ENCODE measurements around the gene RNF135. TPM values are rescaled to one million over a fixed set of nuclear protein-coding genes. Genes with fewer than 3 reads are reported as not detected.
"Not testable (repeated sequence)": the region's sequence is repeated elsewhere in the genome, so short reads cannot be mapped to it uniquely, and the experiment has no call there.

RNF135 gene
- polyA plus RNA-seq, 5 donors: 14.8 to 17.6 (median 17.1) TPM

GRCh38 chr17:30952638-30953393 lies 18.0 kb upstream of the RNF135 start:
- no peak for DNase-seq

DNA sequence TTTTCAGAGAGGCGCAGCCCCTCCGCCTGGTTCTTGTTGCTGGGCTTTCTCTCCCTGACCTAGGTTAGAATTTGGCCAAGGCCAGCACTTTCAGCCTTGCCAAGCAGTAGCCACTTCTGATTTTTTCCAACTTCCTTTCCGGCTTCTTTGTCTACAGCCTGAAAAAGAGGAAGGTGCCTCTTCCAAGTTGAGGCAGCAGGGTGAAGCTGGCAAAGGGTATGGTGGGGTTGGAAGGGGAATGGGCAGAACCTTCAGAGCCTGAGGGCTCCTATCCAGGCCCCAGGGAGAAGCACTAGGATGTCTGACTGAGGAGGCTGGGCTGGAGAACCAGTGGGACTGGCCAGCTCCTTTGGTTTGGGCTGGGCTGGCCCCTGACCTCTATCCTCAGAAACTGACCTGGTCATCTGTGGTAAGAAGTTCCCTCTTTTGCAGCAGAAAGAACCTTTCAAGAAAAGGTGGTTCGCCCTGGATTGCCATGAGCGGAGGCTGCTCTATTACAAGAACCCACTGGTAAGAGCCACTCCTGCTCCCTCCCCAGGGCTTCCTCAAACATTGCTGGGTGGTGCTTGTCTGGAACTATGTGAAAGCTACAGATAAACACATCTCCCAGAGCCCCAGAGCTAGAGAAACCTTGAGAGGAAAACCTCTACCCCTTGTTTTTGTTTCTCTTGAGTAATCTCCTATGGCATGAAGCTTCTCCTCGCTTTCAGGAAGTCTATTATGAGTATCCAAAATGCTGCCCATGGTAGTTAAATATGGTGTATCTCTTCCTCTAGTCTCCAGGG lies 16.6 kb upstream of the RNF135 start:
- no peak for DNase-seq

DNA sequence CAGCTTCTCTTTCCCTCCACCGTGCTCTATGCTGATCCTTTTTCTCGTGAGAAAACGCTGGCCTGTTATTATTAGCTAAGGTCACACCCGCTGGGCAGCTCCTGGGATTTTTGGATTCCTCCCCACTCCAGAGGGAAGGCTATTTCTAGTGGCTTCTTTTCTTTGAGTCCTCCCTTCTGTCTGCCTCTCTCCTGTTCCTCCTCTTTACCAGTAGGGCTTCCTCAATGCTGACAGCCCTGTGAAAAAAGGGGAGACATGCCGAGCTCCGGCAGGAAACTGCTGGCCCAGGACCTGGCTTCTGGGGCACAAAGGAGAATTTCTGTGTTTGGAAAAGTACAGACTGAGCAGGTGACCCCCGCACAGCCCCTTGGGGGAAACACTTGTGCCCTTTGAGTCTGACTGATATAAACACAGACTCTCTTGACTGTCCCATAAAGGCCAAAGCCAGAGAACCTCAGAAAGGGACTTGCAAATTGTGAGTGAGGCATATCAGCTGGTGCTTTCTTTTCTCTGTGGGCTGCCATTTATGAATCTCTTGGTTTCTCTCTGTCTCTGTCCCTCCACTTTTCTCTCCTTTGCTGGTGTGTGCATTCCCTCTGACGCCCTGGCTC lies 14.0 kb upstream of the RNF135 start:
- no peak for DNase-seq

DNA sequence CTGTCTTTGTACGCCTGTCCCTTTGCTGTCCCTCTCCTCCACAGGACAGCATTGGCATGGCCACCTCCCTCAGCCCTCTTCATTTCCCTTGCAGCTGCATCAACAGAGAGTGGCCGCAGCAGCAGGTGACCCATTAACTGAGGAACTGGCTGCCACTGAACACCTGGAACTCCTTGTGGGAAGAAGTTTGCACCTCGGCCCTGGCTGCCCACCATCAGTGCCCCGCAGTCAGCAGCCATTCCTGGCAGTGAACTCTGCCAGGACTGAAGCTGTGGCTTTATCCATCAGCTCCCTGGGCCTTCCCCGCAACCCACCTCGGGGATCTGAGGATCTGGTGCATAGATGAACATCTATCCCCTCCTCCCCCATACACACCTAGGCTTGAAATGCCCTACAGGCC lies 13.1 kb upstream of the RNF135 start:
- no peak for DNase-seq

DNA sequence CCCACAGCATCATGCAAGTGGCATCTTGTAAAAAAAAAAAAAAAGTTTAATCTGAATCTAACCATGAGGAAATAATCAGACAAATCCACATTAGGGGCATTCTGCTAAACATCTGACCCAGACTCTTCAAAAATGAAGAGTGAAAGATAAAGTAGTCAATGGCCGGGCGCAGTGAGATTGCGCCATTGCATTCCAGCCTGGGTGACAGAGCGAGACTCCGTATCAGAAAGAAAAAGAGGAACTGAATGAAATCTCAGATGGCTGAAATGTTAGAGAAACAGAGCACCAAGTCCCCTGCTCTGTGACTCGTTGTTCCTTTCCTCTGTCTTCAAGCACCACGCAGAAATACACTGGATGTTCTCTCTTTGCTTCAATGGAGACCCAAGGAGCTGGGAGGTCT lies 12.7 kb upstream of the RNF135 start:
- DNase-seq: no peak

- no peak for DNase-seq
Observed at GRCh38 chr17:30961209-30962188, 9.3 kb upstream of the RNF135 start.

DNA sequence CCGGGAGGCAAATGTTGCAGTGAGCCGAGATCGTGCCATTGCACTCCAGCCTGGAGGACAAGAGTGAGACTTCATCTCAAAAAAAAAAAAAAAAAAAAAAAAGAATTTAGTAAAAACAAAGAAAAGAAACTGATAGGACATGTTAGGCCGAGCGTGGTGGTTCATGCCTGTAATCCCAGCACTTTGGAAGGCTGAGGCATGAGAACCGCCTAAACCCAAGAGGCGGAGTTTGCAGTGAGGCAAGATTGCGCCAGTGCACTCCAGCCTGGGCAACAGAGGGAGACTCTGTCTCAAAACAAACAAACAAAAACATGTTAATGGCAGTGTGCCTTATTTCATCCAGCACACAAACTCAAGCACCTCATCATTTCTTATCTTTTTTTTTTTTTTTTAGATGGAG lies 6.5 kb upstream of the RNF135 start:
- DNase-seq: not testable (repeated sequence)

- DNase-seq: no peak
Observed at GRCh38 chr17:30964876-30965275, 6.0 kb upstream of the RNF135 start.

DNA sequence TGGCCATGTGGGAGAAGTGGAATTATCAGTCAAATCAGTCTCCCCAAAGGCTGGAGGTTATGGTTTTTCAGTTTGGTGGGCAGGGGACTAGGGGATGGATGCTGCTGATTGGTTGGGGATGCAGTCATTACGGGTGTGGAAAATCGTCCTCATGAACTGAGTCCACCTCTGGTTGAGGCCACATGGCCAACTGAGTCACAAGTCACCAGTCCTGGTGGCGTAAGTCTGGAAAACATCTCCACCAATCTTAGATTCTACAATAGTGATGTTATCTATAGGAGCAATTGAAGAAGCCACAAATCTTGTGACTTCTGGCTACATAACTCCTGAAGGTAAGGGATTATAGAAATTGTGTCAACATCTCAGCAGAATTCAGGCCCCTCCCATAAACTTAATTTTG lies 5.2 kb upstream of the RNF135 start:
- no peak for DNase-seq

DNA sequence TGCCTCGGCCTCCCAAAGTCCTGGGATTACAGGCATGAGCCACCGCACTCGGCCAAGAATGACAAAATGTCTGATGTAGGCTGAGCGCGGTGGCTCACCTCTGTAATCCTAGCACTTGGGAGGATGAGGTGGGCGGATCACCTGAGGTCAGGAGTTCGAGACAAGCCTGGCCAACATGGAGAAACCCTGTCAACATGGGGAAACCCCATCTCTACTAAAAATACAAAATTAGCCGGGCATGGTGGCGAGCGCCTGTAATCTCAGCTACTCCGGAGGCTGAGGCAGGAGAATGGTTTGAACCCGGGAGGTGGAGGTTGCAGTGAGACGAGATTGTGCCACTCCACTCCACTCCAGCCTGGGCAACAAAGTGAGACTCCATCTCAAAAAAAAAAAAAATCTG lies 2.9 kb upstream of the RNF135 start:
- not testable (repeated sequence) for DNase-seq

GRCh38 chr17:30969989-30970830 lies 629 bp upstream of the RNF135 start:
- DNase-seq: peak in 1 of 2 donors; percentile 32

DNA sequence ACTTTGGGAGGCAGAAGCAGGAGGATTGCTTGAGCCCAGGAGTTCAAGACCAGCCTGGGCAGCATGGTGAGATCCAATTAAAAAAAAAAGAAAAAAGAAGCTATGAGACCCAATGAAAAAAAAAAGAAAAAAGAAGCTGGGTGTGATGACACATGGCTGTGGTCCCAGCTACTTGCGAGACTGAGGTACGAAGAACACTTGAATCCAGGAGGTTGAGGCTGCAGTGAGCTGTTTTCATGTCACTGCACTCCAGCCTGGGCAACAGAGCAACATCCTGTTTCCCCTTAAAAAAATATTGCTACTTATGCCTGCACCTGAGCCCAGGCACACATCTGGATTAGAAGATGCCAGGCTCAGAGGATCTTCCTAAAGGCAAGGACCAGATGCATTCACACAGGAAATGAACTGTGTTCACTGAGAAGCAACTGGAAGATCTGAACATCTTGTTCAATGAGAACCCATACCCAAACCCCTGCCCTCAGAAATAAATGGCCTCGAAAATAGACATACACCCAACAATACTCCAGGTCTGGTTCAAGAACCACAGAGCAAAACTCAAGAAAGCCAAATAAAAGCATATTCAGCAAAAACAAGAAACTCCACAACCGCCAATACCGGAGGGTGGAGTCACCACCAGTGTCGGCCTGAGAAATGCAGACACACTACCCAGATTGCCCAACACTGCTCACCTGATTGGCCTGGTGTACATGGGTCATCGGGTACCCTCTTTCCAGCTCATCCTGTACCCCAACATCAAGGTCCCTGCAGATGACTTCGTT lies 4.4 kb downstream of the RNF135 start:
- no peak for DNase-seq

- DNase-seq: not testable (repeated sequence)
Observed at GRCh38 chr17:30979919-30980318, 9.1 kb downstream of the RNF135 start.

GRCh38 chr17:30981531-30982519 lies 11.0 kb downstream of the RNF135 start:
- DNase-seq: no peak

GRCh38 chr17:30982855-30983254 lies 12.0 kb downstream of the RNF135 start:
- DNase-seq: no peak

GRCh38 chr17:30990458-30990857 lies 19.6 kb downstream of the RNF135 start:
- DNase-seq: no peak

GRCh38 chr17:30992551-30992950 lies 21.7 kb downstream of the RNF135 start:
- no peak for DNase-seq

GRCh38 chr17:30995347-30995746 lies 24.5 kb downstream of the RNF135 start:
- DNase-seq: no peak
